ENCODE measurements around the gene GK. TPM values are rescaled to one million over a fixed set of nuclear protein-coding genes. Genes with fewer than 3 reads are reported as not detected.
"Not testable (repeated sequence)": the region's sequence is repeated elsewhere in the genome, so short reads cannot be mapped to it uniquely, and the experiment has no call there.

Gene GK
- total RNA-seq, result 8.7 TPM
- long read RNA-seq, partial matches to known transcripts, result 4 of 6 reads
- long read RNA-seq, other reads (novel, unspliced or antisense), result 2 of 6 reads

DNA sequence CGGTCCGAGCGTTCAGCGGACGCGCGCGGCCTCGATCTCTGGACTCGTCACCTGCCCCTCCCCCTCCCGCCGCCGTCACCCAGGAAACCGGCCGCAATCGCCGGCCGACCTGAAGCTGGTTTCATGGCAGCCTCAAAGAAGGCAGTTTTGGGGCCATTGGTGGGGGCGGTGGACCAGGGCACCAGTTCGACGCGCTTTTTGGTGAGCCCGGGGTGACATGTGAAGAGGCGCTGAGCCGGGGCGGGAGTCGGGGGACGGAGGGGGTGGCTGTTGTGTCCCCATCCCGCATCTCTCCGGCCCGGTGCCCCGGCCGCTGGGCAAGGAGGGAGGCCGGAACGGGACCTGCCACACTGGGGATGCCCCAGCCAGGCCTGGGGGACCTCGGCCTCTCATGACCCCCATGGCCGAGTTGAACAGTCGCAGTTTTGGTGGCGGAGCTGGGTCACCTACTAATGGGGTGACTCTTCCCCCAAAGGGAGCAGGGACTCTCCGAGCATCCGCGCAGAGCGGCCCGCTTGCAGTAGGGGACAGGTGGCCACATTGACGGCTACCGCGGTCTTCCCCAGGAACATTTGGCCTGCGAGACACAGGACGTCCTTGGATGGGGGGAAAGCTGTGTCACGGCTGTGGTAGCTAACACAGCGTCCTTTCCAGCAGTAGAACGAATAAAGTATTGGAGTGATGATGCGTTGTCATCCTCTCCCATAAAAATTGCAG is at the start of gene GK:
Gene GK, plus strand, starts transcription at position 9 of the 717 bp plus-strand sequence. Its CDS starts 115 bp downstream, at position 124.
- no peak for DNase-seq (ENCODE audit: low spot score)
- intact Hi-C loops (cut with DNase I), result no loop called here

DNA sequence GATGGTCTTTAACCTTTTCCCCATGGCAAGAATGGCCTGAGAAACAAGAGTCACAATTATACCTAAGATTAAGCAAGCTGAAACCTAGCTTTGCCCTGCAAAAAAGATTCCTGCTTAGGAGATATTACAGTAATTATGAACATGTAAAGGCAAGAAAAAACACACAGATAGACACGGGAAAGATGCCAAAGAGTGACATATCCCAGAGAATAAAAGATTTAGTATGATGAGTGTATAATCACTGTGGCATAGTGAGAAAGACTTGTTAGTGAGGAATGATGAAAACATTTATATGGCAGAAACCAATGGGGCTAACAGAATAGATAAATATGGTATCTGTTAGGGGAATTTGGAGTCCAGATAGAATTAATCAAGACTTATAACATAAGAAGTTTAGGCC is 46.1 kb upstream of the GK start:
- intact Hi-C loops (cut with DNase I), result no loop called here
- no peak for DNase-seq (ENCODE audit: low spot score)

DNA sequence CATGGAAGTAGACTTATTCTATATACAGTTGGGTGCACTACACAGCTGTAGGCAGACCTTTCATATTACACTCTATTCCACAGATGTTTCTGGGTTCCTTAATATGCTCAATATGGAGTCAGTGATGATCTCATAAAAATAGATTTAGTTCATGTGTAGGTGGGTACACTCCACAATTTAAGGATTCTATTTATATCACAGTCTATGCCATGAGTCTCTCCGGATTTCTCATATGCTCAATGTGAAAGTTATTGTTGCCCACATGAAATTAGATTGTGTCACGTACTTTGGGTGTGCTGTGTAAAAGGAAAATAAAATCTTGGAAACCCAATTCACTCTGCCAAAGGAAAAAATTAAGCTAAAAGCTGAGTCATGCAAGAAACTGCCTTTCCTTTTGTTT is 43.2 kb upstream of the GK start:
- DNase-seq (ENCODE audit: low spot score), result no peak
- intact Hi-C loops (cut with DNase I), result no loop called here

DNA sequence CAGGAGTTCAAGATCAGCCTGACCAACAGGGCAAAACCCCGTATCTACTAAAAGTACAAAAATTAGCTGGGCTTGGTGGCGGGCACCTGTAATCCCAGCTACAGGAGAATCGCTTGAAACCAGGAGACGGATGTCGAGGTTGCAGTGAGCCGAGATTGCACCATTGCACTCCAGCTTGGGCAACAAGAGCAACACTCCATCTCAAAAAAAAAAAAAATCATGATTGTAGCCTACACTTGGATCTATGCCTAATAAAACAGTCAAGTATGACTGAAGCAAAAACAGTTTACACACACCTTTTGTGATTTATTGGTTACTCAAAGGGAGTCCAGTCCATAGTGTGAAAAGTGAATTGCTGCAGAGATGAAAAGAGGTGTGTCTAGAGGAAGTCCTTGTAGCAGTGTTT is 41.0 kb upstream of the GK start:
- intact Hi-C loops (cut with DNase I), result no loop called here
- no peak for DNase-seq (ENCODE audit: low spot score)

DNA sequence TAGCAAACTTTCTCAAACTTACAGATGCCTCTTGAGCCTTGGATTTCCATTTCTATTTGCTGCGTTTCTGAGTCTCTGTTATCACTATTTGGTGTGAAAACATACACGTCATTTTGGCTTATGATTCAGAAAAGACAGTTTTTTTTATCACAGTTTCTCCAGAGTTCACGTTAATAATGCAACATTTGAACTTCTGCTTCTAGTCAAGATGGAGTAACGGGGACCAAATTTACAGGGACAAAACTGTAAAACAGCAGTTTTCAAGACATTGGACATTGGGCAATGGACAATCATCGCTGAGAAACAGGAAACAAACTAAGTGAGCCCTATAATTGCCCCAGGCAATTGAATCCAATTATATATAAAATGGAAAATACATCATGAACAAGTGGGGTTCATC is 39.5 kb upstream of the GK start:
- intact Hi-C loops (cut with DNase I), result no loop called here
- no peak for DNase-seq (ENCODE audit: low spot score)

DNA sequence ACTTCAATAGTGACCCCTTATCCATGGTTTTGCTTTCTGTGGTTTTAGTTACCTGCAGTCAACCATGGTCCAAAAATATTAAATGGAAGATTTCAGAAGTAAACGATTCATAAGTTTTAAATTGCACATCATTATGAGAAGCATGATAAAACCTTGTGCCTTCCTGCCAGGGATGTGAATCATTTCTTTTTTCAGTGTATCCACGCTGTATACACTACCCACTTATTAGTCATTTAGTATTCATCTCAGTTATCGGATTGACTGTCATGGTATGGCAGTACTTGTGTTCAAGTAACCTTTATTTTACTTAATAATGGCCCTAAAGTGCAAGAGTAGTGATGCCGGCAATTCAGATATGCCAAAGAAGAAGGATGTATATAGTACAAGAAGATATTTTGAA is 38.0 kb upstream of the GK start:
- intact Hi-C loops (cut with DNase I), result no loop called here
- no peak for DNase-seq (ENCODE audit: low spot score)

DNA sequence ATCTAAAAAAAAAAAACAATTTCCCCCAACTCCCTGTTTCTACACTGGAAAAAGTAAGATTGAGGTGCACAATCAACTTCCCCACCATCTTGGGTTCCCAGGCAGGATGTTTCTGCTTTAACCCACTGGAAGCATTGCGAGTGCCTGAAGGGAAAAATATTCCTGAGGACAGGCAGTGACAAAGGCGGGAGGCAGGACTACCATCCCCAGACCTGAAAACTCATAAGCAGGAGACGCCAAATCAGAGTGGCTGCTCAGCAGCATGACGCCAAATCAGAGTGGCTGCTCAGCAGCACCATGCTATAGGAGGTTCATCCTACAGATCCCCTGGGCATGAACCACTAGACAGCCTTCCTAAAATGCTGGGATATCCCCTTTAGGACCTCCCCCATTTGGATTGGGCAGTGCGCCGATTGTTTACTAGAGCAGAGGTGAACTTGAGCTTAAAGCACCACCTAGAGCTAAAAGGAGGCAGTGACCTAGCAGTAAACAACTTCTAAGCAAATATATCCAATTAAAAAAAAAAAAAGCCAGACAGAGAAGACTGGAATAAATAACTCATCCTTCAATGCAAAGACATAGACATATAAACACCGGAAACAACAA is 35.0 kb upstream of the GK start:
- intact Hi-C loops (cut with DNase I), result no loop called here
- DNase-seq (ENCODE audit: low spot score), result no peak

DNA sequence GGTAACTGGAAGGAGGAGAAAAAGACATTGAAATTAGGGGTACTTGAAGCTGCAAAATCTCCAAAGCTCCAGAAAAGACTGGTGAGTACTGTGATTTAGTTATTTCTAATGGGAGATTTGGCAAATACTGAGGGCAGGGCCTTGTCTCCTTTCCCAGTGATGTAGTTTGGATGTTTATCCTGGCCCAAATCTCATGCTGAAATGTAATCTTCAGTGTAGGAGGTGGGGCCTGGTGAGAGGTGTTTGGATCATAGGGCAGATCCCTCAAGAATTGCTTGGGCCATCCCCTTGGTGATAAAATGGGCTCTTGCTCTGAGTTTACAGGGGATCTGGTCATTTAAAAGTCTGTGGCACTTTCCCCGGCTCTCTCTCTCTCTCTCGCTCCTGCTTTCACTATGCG is 33.1 kb upstream of the GK start:
- intact Hi-C loops (cut with DNase I), result no loop called here
- no peak for DNase-seq (ENCODE audit: low spot score)

DNA sequence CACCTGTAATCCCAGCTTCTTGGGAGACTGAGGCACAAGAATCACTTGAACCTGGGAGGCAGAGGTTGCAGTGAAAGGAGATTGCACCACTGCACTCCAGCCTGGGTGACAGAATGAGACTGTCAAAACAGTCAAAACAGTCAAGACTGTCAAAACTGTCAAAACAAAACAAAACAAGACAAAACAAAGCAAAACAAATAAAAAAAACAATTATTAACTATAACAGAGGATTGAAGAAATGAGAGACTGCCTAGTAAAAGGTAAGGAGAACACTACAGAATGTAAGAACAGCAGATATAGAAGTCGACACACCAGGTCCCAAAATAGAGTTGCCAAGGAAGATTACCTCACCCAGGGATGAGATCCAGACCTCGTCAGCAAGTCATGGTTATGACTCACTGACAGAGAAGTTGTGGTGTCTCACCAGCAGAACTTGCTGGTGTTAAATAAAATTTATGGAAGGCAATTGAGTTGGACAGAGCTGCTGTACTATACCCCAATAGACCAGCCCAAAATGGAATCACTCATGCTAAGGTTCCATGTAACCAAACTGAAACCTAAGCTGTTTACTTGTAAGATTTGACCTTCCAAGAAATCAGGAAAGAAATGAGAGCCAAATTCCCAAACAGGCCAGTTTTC is 32.1 kb upstream of the GK start:
- DNase-seq (ENCODE audit: low spot score), result no peak
- intact Hi-C loops (cut with DNase I), result no loop called here

DNA sequence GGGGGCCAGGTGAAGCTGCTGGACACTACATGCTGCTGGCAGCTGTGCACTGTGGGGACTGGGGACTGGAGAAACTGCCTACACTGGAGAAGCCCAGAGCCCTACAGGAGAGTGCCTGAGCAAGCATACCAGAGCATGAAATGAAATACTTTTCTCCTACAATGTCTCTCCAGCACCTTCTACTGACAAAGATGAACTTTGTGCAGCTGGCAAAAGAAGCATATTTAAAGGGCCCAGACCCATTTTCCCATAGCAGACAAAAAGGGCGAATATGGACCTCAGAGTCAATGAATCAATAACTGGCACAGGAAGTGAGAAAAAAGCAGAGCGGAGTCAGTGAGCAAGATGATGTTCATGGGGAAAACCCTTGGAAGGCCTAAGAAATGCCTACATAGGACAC is 30.9 kb upstream of the GK start:
- no peak for DNase-seq (ENCODE audit: low spot score)
- intact Hi-C loops (cut with DNase I), result no loop called here

DNA sequence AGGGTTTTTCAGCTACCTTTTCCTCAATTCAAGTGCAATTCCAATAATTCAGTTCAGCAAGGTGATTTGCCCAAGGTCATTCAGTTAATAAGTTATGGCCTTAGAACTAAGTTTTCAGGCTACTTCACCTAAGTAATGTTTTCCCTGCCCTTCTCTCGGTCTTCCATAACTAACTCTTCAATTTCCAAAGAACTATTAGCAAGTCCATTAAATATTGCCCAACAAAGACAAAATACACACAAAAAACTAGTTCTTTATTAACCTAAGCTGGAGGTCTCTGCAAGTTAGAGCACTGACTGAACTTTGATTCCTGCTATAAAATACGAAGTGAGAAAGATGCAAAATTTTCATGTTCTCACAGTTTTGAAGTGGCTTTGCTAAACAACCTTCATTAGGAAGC is 26.8 kb upstream of the GK start:
- intact Hi-C loops (cut with DNase I), result no loop called here

DNA sequence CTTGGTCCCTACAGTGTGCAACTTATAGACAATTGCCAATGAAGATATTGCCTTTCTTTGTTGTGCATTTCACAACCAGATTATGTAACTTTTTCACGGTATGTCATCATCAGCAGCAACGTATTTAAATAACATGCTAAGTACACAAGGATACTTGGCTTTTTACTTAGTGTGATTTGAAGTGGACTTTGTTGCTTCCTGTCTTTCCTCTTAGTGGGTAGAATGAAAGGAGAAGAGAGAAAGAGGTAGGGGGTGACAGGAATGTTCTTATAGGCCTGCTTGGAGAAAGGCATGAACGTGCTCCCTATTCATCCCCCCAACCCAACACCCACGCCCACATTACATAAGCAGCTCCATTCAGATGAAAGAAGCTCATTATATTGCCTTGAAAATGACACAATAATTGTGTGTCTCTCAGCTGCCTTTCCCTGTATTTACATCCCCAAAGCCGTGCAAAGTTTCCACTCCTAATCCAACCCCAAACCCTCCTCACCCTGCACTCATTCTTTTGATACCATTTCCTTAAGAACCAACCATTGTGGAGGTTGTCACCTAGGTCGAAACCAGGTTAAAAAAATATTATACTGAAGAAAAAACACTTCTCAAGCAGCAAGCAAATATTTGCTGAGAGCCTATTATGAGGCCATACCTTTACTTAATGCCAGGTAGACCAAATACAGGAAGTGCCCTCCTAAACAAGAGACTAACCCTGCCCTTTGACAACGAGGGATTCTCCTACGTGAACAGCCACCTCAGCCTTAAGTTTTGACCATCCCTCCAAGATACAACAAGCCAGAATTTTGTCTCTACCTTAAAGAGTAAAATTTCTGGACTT is 25.2 kb upstream of the GK start:
- no peak for DNase-seq (ENCODE audit: low spot score)
- intact Hi-C loops (cut with DNase I), result no loop called here

More for the DNA sequence above, 26.8 kb upstream of the GK start:
- DNase-seq (ENCODE audit: low spot score), result no peak

DNA sequence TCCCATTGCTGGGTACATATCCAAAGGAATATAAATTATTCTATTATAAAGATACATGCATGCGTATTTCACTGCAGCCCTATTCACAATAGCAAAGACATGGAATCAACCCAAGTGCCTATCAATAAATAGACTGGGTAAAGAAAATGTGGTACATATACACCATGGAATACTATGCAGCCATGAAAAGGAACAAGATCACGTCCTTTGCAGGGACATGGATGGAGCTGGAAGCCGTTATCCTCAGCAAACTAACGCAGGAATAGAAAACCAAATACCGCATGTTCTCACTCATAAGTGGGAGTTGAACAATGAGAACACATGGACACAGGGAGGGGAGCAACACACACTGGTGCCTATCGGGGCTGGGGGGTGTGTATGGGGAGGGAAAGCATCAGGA is 19.2 kb upstream of the GK start:
- intact Hi-C loops (cut with DNase I); DNase-seq (ENCODE audit: low spot score): not testable (repeated sequence)

DNA sequence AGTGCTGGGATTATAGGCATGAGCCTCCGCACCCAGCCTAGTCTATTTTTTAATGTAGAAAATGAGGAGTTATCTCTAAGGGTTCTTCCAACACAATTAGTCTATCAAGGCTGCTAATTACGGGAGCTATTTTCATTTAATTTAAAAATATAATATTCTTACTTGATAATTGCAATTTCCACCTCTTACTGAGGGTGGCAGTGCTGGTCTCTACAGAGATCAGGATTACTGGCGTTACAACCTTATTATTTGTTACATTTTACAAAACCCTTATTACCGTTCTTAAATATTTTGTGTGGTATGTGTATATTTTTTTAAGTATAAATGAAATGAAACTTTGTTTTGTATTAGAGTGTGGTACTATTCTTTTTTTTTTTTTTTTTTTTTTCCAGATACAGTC is 17.6 kb upstream of the GK start:
- intact Hi-C loops (cut with DNase I), result no loop called here

DNA sequence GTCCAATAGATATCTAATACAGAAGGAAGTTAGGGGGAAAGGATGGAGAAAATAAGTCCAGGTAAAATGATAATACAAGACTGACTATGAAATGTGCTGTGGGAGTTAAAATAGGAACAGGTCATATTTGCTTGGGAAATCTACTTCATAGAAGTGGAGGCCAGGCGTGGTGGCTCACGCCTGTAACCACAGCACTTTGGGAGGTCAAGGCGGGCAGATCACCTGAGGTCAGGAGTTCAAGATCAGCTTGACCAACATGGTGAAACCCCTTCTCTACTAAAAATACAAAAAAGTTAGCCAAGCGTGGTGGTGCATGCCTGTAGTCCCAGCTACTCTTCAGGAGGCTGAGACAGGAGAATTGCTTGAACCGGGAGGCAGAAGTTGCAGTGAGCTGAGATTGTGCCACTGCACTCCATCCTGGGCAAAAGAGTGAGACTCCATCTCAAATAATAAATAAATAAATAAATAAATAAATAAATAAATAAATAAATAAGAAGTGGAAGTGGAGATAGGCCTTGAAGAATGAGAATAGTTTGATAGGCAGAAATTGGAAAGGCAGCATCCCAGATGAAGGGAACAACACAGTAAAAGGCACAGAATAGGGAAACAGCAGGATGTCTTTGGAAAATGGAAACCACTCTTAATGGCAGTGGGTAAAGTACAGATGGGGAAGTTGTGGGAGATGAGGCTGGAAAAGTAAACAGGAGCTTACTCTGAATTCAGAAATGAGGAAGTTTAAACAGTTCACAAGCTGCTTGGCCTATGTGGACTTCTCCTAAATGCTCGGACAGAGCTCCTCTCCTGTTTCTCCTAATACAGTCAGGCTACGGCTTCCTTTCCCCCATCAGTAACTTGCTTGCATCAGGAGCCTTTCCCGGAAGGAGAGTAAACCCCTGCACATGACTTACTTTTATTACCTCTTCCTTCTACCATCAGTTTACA is 15.1 kb upstream of the GK start:
- no peak for DNase-seq (ENCODE audit: low spot score)
- intact Hi-C loops (cut with DNase I), result no loop called here

More for the DNA sequence above, 17.6 kb upstream of the GK start:
- no peak for DNase-seq (ENCODE audit: low spot score)

DNA sequence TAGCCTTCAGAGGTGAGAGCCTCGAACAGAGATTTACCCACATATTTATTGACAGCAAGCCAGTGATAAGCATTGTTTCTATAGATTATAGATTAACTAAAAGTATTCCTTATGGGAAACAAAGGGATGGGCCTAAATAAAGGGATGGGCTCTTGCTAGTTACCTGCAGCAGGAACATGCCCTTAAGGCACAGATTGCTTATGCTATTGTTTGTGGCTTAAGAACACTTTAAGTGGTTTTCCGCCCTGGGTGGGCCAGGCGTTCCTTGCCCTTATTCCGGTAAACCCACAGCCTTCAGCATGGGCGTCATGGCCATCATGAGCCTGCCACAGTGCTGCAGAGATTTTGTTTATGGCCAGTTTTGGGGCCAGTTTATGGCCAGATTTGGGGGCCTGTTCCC is 13.5 kb upstream of the GK start:
- DNase-seq (ENCODE audit: low spot score); intact Hi-C loops (cut with DNase I): not testable (repeated sequence)

DNA sequence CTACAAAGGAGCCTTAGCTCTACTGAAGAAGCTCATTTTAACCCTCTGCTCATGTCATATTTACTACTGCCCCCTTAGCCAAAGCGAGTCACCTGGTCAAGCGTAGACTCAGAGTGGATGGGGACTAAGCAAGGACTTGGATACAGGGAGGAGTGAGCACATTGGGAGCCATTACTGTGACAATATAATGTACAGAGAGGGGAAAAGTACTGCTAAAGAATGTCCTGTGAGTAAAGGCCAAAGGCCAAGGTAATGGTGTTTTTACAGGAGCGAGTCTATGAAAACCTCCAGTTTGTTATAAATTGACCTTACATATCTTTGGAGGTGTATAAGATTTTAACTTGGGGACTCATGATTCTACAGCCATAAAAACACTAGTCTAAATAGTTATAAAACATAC is 10.6 kb upstream of the GK start:
- intact Hi-C loops (cut with DNase I), result no loop called here
- no peak for DNase-seq (ENCODE audit: low spot score)

DNA sequence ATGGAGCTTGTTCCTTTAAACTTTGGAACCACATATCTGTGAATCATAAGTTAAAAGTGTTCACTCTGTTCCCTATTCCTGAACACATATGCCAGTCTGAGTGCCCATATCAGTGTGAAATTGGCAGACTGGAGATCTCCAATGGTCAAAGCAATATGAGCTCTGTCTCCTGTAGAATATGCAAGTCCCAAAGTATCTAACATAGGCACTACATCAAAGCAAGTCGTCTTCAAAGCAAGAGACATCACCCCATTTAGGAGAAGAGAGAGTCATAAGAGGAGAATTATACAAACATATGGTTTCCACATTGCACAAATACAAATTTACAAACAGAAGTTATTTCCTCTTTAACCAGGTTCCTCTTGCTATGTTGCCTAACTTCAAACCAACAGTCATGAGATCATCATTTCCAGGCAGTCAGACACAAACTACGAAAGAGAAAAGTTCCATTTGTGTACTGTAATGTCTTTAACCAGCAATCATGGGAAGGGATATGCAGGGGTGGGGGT is 9.9 kb upstream of the GK start:
- intact Hi-C loops (cut with DNase I), result no loop called here
- DNase-seq (ENCODE audit: low spot score), result no peak

DNA sequence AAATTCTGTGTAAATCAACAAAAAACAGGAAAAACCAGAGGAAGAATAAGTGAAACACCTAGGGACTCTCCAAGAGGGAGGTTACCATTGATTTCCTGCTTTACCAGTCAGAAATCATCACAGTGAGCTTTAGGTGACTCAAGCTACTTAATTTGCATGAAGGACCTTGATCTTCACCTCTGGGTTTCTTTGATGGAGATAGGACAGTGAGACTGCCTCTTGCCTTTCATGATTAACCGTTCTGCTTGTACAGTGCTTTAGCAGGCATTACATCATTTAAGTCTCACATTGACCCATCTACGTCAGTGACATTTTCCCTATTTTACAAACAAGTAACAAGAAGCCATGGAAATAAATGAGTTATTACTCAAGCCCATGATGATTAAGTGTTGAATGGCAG is 3.4 kb upstream of the GK start:
- no peak for DNase-seq (ENCODE audit: low spot score)
- intact Hi-C loops (cut with DNase I), result no loop called here
